Vagina (tissue), 2 donors: ENCODE measurements around the gene SLC5A5. TPM values are rescaled to one million over a fixed set of nuclear protein-coding genes. Genes with fewer than 3 reads are reported as not detected.

ENCODE experiments used
- DNase-seq, 2 donors: peaks; one replicate each; pipeline ENCODE4 v3.0.0-alpha.2; 2017; ENCODE audit errors: extremely low spot score in 2 of 2
- H3K27ac ChIP-seq: fragments of 200-600 bp; sonication (generic); one replicate; pipeline ENCODE4 v1.5.1; 2019
- H3K27me3 ChIP-seq: fragments of 200-600 bp; sonication (generic); one replicate; pipeline ENCODE4 v1.5.1; 2019
- H3K36me3 ChIP-seq, 2 donors: fragments of 200-600 bp; sonication (generic); one replicate each; pipeline ENCODE4 v1.5.1; 2017 to 2019
- H3K4me1 ChIP-seq: fragments of 200-600 bp; sonication (generic); one replicate; pipeline ENCODE4 v1.5.1; 2019
- H3K4me3 ChIP-seq, 2 donors: fragments of 200-600 bp; sonication (generic); 1 replicate in 1 of 2; 2 replicates in 1 of 2; pipeline ENCODE4 v1.5.1; 2016 to 2019
- H3K9me3 ChIP-seq: fragments of 200-600 bp; sonication (generic); one replicate; pipeline ENCODE4 v1.5.1; 2019
- POLR2A ChIP-seq, 2 donors: fragments of 450-650 bp; IDR thresholded peaks; one replicate each; pipeline ENCODE4 v1.6.1; 2017; ENCODE audit warnings: antibody characterized with exemption in 2 of 2, mild to moderate bottlenecking in 2 of 2, moderate library complexity in 2 of 2
- POLR2AphosphoS5 ChIP-seq, 2 donors: sonication (generic); formaldehyde crosslinking; IDR thresholded peaks; one replicate each; pipeline ENCODE4 v1.9.0; 2017; ENCODE audit warnings: antibody characterized with exemption in 2 of 2, mild to moderate bottlenecking in 2 of 2, low read depth in 1 of 2; ENCODE audit not compliant: insufficient read depth in 1 of 2
- intact Hi-C: fragments of 100-400 bp; cut with DNase I; formaldehyde crosslinking; loops from one replicate; pipeline ENCODE4 v1.15.1; 2023
- total RNA-seq: library from RNA; depleted of rRNA; stranded (reverse); fragments of >200 nt; gene quantifications from one replicate; pipeline ENCODE4 v1.2.3, GENCODE V29; 2016
- TF ChIP-seq, protein P1 (sequence below), 3 experiments: fragments of 450-650 bp in 2 of 3; fragments of 200-600 bp in 1 of 3; sonication (generic) in 1 of 3; IDR thresholded peaks; one replicate each; pipeline ENCODE4 v1.5.1; 2017 to 2019; ENCODE audit warnings: antibody characterized with exemption in 3 of 3, mild to moderate bottlenecking in 2 of 3, moderate library complexity in 2 of 3

SLC5A5 gene
- total RNA-seq, 1 donor from 2014 or later: not detected

DNA sequence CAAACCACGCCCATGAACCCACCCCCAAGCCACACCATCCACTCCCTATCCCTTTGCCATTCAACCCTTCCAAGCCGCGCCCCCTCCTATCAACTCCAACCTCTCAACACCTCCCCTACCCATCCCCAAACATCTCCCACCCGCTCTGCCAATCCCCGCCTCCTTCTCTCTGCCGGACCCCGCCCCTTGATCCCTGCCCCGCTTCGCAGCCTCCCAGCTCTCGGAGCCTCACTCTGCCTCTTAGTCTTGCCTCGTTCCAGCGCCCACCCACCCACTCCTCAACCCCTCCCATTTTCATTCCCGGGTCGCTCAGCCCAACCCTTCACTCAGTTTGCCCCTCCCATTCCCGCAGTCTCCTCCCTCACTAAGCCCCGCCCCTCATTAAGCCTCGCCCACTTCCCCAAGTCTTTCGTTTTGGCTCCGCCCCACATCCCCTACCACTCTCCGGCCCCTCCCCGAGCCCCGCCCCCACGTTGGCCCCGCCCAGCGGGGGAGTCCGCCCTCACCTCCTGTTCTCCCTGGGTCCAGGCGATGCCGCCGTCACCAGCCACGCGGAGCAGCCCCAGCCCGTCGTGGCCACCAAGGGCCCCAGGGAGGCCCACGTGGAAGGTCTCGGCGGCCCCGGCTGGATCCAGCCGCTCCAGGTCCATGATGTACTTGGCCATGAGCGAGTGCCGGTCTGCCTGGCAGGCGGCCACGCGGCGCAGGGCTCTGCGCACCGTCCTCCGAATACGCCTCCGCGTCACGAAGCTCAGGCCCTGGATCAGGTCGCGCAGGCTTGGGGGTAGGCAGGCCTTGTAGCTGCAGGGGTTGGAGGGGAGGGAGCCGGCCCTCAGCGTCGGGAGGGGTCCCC is 29.7 kb upstream of the SLC5A5 start:
- Histone ChIP-seq H3K36me3 (no peaks in the 10 kb centered on the region), H3K4me1 (peaks cover 18% of the 10 kb centered on the region), H3K27me3 (no peaks in the 10 kb centered on the region), H3K9me3 (no peaks in the 10 kb centered on the region), H3K4me3 (peak overlapping the region; percentile 27 to 35), H3K27ac (no peak overlapping the region)
- TF ChIP-seq POLR2A (IDR thresholded peaks at IDR 0.05) (no peak), POLR2AphosphoS5 (IDR thresholded peaks at IDR 0.05; ENCODE audit: insufficient read depth in 1 of 2, low read depth in 1 of 2) (peak in 1 of 2 donors; percentile 41)
- TF ChIP-seq, protein P1, sequence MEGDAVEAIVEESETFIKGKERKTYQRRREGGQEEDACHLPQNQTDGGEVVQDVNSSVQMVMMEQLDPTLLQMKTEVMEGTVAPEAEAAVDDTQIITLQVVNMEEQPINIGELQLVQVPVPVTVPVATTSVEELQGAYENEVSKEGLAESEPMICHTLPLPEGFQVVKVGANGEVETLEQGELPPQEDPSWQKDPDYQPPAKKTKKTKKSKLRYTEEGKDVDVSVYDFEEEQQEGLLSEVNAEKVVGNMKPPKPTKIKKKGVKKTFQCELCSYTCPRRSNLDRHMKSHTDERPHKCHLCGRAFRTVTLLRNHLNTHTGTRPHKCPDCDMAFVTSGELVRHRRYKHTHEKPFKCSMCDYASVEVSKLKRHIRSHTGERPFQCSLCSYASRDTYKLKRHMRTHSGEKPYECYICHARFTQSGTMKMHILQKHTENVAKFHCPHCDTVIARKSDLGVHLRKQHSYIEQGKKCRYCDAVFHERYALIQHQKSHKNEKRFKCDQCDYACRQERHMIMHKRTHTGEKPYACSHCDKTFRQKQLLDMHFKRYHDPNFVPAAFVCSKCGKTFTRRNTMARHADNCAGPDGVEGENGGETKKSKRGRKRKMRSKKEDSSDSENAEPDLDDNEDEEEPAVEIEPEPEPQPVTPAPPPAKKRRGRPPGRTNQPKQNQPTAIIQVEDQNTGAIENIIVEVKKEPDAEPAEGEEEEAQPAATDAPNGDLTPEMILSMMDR (IDR thresholded peaks at IDR 0.05): no peak
- no peak for DNase-seq
- intact Hi-C loops: no loop called here

DNA sequence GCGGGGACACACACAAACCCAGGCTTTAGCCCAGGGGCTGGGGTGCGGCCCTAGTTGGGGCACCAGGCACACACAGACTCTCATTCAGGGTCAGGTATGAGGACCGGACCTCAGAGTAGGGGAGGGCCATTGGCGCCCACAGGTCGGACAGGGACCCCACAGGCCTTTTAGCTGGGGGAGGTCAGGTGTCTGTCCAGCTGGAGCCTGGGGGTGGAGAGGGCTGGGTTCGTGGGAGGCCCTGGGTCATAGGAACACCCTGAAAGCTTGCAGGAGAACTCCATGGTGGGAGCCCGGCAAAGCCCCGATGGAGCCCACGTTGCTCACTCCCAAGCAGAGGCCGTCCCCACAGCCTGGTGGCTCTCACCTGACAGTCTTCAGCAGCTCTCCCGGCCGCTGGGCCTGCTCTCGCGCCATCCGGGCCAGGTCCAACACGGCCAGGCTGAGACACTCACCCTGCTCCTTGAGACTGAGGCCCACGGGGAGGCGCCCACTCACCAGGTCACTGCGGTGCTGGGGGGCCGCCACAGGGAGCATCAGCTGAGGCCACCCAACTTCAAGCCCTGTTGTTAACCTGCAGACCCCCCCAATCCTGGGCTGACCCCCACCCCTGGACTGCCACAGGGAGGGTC is 29.0 kb upstream of the SLC5A5 start:
- no peaks in the 10 kb centered on the region for H3K9me3 ChIP-seq
- TF ChIP-seq, protein P1 (IDR thresholded peaks at IDR 0.05): no peak
- TF ChIP-seq POLR2AphosphoS5 (IDR thresholded peaks at IDR 0.05; ENCODE audit: insufficient read depth in 1 of 2, low read depth in 1 of 2): no peak
- no peak for TF ChIP-seq POLR2A (IDR thresholded peaks at IDR 0.05)
- no peaks in the 10 kb centered on the region for H3K36me3 ChIP-seq
- intact Hi-C loops: no loop called here
- no peak overlapping the region for H3K27ac ChIP-seq
- H3K27me3 ChIP-seq: no peaks in the 10 kb centered on the region
- no peak for DNase-seq
- H3K4me1 ChIP-seq: peaks cover 25% of the 10 kb centered on the region
- peak overlapping the region; percentile 27 to 35 for H3K4me3 ChIP-seq

DNA sequence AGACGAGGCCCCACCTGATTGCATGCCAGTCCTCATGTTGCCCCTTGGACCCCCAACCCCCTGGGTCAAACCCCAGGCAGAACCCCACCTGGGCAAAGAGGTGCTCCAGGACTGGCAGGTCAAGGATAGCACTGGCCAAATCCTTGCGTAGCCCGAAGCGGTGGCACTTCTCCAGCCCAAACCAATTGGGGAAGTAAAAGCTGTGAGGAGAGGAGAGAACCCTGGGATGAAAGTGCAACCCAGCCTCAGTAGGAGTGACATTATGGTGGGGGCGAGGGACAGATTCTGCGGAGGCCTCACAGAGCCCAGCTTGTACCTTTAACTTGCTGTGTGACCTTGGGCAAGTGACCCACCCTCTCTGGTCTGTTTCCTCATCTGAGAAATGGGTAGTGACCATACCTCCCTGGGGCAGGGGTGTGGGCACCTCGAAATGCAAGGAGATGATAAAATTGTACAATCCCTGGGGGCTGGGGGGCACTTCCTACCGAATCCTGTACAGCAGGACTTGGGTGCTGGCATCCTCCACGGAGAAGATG is 28.4 kb upstream of the SLC5A5 start:
- Histone ChIP-seq H3K9me3 (no peaks in the 10 kb centered on the region), H3K36me3 (no peaks in the 10 kb centered on the region), H3K27me3 (no peaks in the 10 kb centered on the region), H3K4me1 (peaks cover 31% of the 10 kb centered on the region), H3K4me3 (no peak overlapping the region), H3K27ac (no peak overlapping the region)
- TF ChIP-seq POLR2A (IDR thresholded peaks at IDR 0.05): no peak
- intact Hi-C loops: no loop called here
- no peak for DNase-seq

DNA sequence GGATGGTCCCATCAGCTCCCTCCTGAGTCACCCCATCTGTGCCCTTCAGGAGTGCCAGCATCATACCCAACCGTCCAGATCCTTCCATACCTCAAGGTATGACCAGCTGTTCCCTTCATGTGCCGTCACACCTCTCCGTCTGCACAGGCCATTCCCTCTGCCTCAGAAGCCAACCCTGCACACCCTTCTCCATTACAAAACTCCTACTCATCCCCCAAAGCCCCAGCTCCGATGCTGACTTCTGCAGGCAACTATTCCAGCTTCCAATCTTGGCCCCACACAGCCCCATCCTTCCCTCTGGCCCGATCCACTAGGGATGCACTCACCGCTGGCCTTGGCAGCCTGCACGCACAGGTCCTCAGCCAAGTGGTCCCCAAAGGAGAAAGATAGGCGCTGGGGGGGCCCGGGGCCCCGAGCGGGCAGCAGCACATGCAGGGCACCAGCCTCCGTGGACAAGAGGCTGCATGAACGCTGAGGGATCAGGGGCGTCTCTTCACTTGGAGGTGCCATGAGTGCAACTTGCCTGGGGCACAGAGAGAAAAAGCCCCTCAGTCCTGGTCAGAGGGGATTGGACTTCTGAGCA is 27.7 kb upstream of the SLC5A5 start:
- Histone ChIP-seq H3K4me1 (peaks cover 31% of the 10 kb centered on the region), H3K9me3 (no peaks in the 10 kb centered on the region), H3K4me3 (no peak overlapping the region), H3K27ac (no peak overlapping the region), H3K36me3 (no peaks in the 10 kb centered on the region), H3K27me3 (no peaks in the 10 kb centered on the region)
- TF ChIP-seq POLR2A (IDR thresholded peaks at IDR 0.05) (no peak), POLR2AphosphoS5 (IDR thresholded peaks at IDR 0.05; ENCODE audit: insufficient read depth in 1 of 2, low read depth in 1 of 2) (no peak)
- TF ChIP-seq, protein P1 (IDR thresholded peaks at IDR 0.05): no peak
- no peak for DNase-seq
- intact Hi-C loops: no loop called here

DNA sequence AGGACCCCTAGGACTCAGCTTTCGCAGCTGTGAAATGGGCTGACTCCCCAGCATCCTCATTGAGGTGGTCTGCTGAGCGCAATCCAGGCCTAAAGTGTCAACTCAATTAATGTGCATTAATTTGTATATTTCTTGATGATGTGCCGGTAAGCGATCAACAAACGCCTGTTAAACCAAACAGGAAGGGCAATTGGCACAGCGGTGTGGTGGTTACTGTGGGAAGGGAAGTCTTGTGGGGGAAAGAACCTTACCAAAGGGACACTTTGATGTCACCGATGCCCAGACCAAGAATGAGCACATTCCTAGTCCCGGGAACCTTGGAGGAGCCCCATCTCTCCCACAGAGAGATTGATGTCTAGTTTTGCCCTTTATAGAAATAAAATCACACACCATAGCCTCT is 25.6 kb upstream of the SLC5A5 start:
- no peak for DNase-seq
- no peaks in the 10 kb centered on the region for H3K27me3 ChIP-seq
- H3K9me3 ChIP-seq: no peaks in the 10 kb centered on the region
- H3K4me1 ChIP-seq: peaks cover 31% of the 10 kb centered on the region
- TF ChIP-seq, protein P1 (IDR thresholded peaks at IDR 0.05): no peak
- TF ChIP-seq POLR2AphosphoS5 (IDR thresholded peaks at IDR 0.05; ENCODE audit: insufficient read depth in 1 of 2, low read depth in 1 of 2) (no peak), POLR2A (IDR thresholded peaks at IDR 0.05) (no peak)
- intact Hi-C loops: no loop called here
- no peak overlapping the region for H3K27ac ChIP-seq
- H3K36me3 ChIP-seq: no peaks in the 10 kb centered on the region
- H3K4me3 ChIP-seq: no peak overlapping the region
